HepG2 (cell line): ENCODE data around the gene CSNK1D. TPM values are rescaled to one million over a fixed set of nuclear protein-coding genes. Genes with fewer than 3 reads are reported as not detected.

ENCODE experiments used
- ARNT ChIP-seq: fragments of 450-650 bp; IDR thresholded peaks from 2 replicates; pipeline ENCODE4 v1.6.1; 2017
- ASH2L ChIP-seq: fragments of 300-600, 200-600 bp; sonication (generic); IDR thresholded peaks from 2 replicates; pipeline ENCODE4 v1.7.0; 2017; ENCODE audit warnings: low read depth, mild to moderate bottlenecking, moderate library complexity, mixed read lengths, low read length; ENCODE audit not compliant: insufficient read length
- GATA4 ChIP-seq: sonication (generic); IDR thresholded peaks from 2 replicates; pipeline ENCODE4 v1.6.1; 2016; ENCODE audit warnings: antibody characterized with exemption, low read depth, borderline replicate concordance
- HNRNPH1 ChIP-seq: fragments of 200-400 bp; formaldehyde crosslinking; optimal IDR thresholded peaks from 2 replicates; pipeline ENCODE3; 2017; ENCODE audit warnings: mild to moderate bottlenecking, low read depth, low read length
- HOXA5 ChIP-seq: sonication (generic); formaldehyde crosslinking; IDR thresholded peaks from 2 replicates; pipeline ENCODE4 v1.4.0; 2020; ENCODE audit warnings: missing genetic modification reagents
- JUNB ChIP-seq: sonication (generic); formaldehyde crosslinking; IDR thresholded peaks from 2 replicates; pipeline ENCODE4 v1.8.0; 2022; ENCODE audit warnings: missing genetic modification reagents, mild to moderate bottlenecking, borderline replicate concordance
- MLLT10 ChIP-seq: sonication (generic); formaldehyde crosslinking; IDR thresholded peaks from 2 replicates; pipeline ENCODE4 v1.4.0; 2020; ENCODE audit warnings: missing genetic modification reagents
- MTF1 ChIP-seq: sonication (generic); formaldehyde crosslinking; IDR thresholded peaks from 2 replicates; pipeline ENCODE4 v1.5.0; 2020; ENCODE audit warnings: missing genetic modification reagents
- NFRKB ChIP-seq: fragments of 450-650 bp; IDR thresholded peaks from 2 replicates; pipeline ENCODE4 v1.6.1; 2017
- SALL1 ChIP-seq: sonication (generic); formaldehyde crosslinking; IDR thresholded peaks from 2 replicates; pipeline ENCODE4 v1.8.0; 2022; ENCODE audit warnings: mild to moderate bottlenecking, missing genetic modification reagents
- TBP ChIP-seq: sonication (generic); formaldehyde crosslinking; IDR thresholded peaks from 2 replicates; pipeline ENCODE4 v1.5.0; 2020; ENCODE audit warnings: missing genetic modification reagents
- U2AF2 ChIP-seq: fragments of 200-400 bp; formaldehyde crosslinking; IDR thresholded peaks from 2 replicates; pipeline ENCODE4 v1.6.1; 2017; ENCODE audit warnings: low read depth, mild to moderate bottlenecking, low read length
- ZBTB42 ChIP-seq: sonication (generic); formaldehyde crosslinking; IDR thresholded peaks from 2 replicates; pipeline ENCODE4 v1.5.0; 2020; ENCODE audit warnings: mild to moderate bottlenecking, missing genetic modification reagents
- ZFX ChIP-seq: sonication (generic); formaldehyde crosslinking; IDR thresholded peaks from 2 replicates; pipeline ENCODE4 v1.4.0; 2020; ENCODE audit warnings: mild to moderate bottlenecking, low read depth, missing genetic modification reagents, moderate library complexity
- ZNF224 ChIP-seq: sonication (generic); formaldehyde crosslinking; IDR thresholded peaks from 2 replicates; pipeline ENCODE4 v1.5.0; 2020; ENCODE audit warnings: mild to moderate bottlenecking, missing genetic modification reagents
- ZNF333 ChIP-seq: sonication (generic); formaldehyde crosslinking; IDR thresholded peaks from 2 replicates; pipeline ENCODE4 v1.4.0; 2020; ENCODE audit warnings: mild to moderate bottlenecking, missing genetic modification reagents, borderline replicate concordance
- ZNF550 ChIP-seq: sonication (generic); formaldehyde crosslinking; IDR thresholded peaks from 2 replicates; pipeline ENCODE4 v1.4.0; 2020; ENCODE audit warnings: mild to moderate bottlenecking, missing genetic modification reagents, borderline replicate concordance
- ZSCAN22 ChIP-seq: sonication (generic); formaldehyde crosslinking; IDR thresholded peaks from 2 replicates; pipeline ENCODE4 v1.4.0; 2020; ENCODE audit warnings: mild to moderate bottlenecking, missing genetic modification reagents
- polyA plus RNA-seq, 8 experiments: library from polyadenylated mRNA; depleted of rRNA in 3 of 8; stranded (reverse) in 7 of 8; unstranded in 1 of 8; fragments of >200 nt; fragmentation: Illumina TruSeq in 4 of 8; extraction: Trizol in 4 of 8; gene quantifications; 2 replicates each; pipeline versions ENCODE4 v1.2.1 to v1.2.3, GENCODE V29; 2011 to 2016; ENCODE audit warnings: low read depth in 4 of 8, missing spikeins in 1 of 8, mixed read lengths in 1 of 8; ENCODE audit not compliant: insufficient read depth in 1 of 8
- total RNA-seq, 5 experiments: library from RNA; depleted of rRNA; stranded (reverse); fragments of >200 nt; fragmentation: Illumina TruSeq; extraction: Trizol; gene quantifications; 2 replicates each; pipeline ENCODE4 v1.2.3, GENCODE V29; 2016; ENCODE audit warnings: low read depth in 1 of 5
- TF ChIP-seq, protein P1 (sequence below): sonication (generic); formaldehyde crosslinking; IDR thresholded peaks from 2 replicates; pipeline ENCODE4 v1.5.0; 2020; ENCODE audit warnings: mild to moderate bottlenecking, missing genetic modification reagents
- TF ChIP-seq, protein P2 (sequence below): sonication (generic); formaldehyde crosslinking; IDR thresholded peaks from 2 replicates; pipeline ENCODE4 v1.4.0; 2020; ENCODE audit warnings: missing genetic modification reagents
- TF ChIP-seq, protein P3 (sequence below): sonication (generic); formaldehyde crosslinking; IDR thresholded peaks from 2 replicates; pipeline ENCODE4 v1.5.0; 2020; ENCODE audit warnings: missing genetic modification reagents
- TF ChIP-seq, protein P4 (sequence below): IDR thresholded peaks from 2 replicates; pipeline ENCODE4 v1.6.1; 2018; ENCODE audit warnings: missing genetic modification reagents, mild to moderate bottlenecking, missing compliant biosample characterization
- TF ChIP-seq, protein P5 (sequence below): sonication (generic); formaldehyde crosslinking; IDR thresholded peaks from 2 replicates; pipeline ENCODE4; 2020; ENCODE audit warnings: missing genetic modification reagents, mild to moderate bottlenecking, borderline replicate concordance

CSNK1D gene
- total and polyA plus RNA-seq, 2 of the 13 experiments (the other 11 are each of a cell fraction or from before 2014, with no cell fraction given) = 31.5 to 128 TPM

- TF ChIP-seq, protein P1, sequence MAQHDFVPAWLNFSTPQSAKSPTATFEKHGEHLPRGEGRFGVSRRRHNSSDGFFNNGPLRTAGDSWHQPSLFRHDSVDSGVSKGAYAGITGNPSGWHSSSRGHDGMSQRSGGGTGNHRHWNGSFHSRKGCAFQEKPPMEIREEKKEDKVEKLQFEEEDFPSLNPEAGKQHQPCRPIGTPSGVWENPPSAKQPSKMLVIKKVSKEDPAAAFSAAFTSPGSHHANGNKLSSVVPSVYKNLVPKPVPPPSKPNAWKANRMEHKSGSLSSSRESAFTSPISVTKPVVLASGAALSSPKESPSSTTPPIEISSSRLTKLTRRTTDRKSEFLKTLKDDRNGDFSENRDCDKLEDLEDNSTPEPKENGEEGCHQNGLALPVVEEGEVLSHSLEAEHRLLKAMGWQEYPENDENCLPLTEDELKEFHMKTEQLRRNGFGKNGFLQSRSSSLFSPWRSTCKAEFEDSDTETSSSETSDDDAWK (CRISPR knock-in tag) = no peak
- TF ChIP-seq HNRNPH1 (no peak), ASH2L (peak; percentile 11), HOXA5 (CRISPR knock-in tag) (no peak), MLLT10 (no peak), MTF1 (CRISPR knock-in tag) (no peak), TBP (CRISPR knock-in tag) (no peak), ZNF550 (CRISPR knock-in tag) (0 out of 2 replicates have a peak, but pooled peaks have one; percentile 79), ARNT (no peak), GATA4 (no peak), U2AF2 (no peak), ZNF224 (no peak; the same call in 1 of the 2 replicates), ZBTB42 (CRISPR knock-in tag) (no peak), ZNF333 (no peak), ZFX (CRISPR knock-in tag) (peak; percentile 52; the same call in 1 of the 2 replicates), NFRKB (no peak), SALL1 (CRISPR knock-in tag) (peak; percentile 82), JUNB (CRISPR knock-in tag) (no peak), ZSCAN22 (CRISPR knock-in tag) (no peak)
- TF ChIP-seq, protein P2, sequence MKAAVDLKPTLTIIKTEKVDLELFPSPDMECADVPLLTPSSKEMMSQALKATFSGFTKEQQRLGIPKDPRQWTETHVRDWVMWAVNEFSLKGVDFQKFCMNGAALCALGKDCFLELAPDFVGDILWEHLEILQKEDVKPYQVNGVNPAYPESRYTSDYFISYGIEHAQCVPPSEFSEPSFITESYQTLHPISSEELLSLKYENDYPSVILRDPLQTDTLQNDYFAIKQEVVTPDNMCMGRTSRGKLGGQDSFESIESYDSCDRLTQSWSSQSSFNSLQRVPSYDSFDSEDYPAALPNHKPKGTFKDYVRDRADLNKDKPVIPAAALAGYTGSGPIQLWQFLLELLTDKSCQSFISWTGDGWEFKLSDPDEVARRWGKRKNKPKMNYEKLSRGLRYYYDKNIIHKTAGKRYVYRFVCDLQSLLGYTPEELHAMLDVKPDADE (CRISPR knock-in tag) = no peak
- TF ChIP-seq, protein P3, sequence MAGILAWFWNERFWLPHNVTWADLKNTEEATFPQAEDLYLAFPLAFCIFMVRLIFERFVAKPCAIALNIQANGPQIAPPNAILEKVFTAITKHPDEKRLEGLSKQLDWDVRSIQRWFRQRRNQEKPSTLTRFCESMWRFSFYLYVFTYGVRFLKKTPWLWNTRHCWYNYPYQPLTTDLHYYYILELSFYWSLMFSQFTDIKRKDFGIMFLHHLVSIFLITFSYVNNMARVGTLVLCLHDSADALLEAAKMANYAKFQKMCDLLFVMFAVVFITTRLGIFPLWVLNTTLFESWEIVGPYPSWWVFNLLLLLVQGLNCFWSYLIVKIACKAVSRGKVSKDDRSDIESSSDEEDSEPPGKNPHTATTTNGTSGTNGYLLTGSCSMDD (CRISPR knock-in tag) = no peak
- TF ChIP-seq, protein P4, sequence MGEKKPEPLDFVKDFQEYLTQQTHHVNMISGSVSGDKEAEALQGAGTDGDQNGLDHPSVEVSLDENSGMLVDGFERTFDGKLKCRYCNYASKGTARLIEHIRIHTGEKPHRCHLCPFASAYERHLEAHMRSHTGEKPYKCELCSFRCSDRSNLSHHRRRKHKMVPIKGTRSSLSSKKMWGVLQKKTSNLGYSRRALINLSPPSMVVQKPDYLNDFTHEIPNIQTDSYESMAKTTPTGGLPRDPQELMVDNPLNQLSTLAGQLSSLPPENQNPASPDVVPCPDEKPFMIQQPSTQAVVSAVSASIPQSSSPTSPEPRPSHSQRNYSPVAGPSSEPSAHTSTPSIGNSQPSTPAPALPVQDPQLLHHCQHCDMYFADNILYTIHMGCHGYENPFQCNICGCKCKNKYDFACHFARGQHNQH (CRISPR knock-in tag) = peak; percentile 16
- TF ChIP-seq, protein P5, sequence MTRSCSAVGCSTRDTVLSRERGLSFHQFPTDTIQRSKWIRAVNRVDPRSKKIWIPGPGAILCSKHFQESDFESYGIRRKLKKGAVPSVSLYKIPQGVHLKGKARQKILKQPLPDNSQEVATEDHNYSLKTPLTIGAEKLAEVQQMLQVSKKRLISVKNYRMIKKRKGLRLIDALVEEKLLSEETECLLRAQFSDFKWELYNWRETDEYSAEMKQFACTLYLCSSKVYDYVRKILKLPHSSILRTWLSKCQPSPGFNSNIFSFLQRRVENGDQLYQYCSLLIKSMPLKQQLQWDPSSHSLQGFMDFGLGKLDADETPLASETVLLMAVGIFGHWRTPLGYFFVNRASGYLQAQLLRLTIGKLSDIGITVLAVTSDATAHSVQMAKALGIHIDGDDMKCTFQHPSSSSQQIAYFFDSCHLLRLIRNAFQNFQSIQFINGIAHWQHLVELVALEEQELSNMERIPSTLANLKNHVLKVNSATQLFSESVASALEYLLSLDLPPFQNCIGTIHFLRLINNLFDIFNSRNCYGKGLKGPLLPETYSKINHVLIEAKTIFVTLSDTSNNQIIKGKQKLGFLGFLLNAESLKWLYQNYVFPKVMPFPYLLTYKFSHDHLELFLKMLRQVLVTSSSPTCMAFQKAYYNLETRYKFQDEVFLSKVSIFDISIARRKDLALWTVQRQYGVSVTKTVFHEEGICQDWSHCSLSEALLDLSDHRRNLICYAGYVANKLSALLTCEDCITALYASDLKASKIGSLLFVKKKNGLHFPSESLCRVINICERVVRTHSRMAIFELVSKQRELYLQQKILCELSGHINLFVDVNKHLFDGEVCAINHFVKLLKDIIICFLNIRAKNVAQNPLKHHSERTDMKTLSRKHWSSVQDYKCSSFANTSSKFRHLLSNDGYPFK = peak; percentile 78; the same call in 1 of the 2 replicates
Observed at GRCh38 chr17:82297714-82298537, 24.4 kb upstream of the CSNK1D start (continued).
